Measurements from ENCODE around the gene HOXC11.

The HOXC11 gene

DNA sequence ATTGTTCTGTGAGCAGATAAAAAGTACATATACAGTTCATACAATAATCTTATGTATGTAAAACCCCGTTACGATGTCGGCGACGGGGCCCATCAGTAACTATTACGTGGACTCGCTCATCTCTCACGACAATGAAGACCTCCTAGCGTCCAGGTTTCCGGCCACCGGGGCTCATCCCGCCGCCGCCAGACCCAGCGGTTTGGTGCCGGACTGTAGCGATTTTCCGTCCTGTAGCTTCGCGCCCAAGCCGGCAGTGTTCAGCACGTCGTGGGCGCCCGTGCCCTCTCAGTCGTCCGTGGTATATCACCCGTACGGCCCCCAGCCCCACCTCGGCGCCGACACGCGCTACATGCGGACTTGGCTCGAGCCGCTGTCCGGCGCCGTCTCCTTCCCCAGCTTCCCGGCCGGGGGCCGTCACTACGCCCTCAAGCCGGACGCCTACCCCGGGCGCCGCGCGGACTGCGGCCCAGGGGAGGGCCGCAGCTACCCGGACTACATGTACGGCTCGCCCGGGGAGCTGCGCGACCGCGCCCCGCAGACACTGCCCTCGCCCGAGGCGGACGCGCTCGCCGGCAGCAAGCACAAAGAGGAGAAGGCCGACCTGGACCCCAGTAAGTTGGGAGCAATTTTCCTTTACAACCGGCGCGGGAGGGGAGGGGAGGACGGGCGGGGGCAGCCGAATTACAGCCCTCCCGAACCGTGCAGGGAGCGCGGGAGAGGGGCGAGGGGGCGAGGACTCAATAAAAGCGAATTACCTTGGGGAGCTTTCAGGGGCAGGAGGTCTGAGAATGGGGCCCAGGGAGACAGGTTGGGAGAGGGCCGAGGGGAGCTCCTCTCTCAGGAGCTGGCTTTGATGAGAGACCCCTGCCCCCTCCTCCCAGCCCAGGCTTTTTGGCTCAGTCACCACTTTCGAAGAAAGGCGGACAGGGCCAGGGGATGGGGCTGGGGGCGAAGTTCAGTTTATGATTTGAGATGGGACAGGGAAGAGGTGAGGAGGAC lies 27.5 kb downstream of the HOXC11 start, which contains the start of gene HOXC9:
Gene HOXC9, plus strand, starts transcription at position 46 of the 999 bp plus-strand sequence. Its CDS starts 28 bp downstream, at position 74.
- DNase-seq, result no peak

DNA sequence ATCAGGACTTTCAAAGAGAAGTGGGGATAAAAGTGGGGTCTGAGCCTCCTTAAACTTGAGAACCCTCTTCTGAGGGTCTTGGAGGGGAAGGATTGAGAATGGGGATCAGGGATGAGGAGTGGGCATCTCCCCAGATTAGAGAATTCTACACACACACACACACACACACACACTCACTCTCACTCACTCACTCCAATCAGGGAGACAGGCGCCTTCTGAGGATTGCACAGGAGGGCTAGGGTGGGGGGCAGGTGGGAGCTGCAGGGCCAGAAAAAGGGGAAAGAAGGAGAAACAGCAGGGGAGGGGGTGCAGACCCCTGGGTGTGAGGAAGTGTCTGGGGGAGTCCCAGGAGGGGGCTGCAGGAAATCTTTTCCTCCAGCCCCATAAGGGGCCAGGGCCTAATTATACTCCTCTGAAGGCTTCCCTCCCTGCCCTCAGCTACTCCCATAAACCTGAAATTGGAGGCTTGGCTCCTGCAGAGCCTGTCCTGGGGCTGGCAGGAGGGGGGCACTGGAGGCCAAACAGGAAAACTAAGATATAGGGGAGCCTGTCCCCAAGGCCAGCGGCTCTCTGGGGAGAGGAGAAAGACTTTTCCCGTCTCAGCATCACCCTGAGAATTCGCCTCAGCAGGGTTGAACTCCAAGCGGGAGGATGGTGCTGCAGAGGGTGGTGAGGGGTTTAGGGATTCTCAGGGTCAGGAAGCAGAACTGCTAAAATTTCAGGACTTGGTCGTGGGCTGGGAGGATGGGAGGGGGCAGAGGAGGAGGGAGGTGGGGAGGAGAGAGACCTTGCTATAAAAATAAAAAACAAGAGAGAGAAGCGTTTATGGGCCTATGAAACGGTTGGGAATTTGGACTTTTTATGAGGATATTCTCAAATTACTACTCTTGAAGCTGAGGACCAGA lies 28.6 kb downstream of the HOXC11 start:
- no peak for DNase-seq

DNA sequence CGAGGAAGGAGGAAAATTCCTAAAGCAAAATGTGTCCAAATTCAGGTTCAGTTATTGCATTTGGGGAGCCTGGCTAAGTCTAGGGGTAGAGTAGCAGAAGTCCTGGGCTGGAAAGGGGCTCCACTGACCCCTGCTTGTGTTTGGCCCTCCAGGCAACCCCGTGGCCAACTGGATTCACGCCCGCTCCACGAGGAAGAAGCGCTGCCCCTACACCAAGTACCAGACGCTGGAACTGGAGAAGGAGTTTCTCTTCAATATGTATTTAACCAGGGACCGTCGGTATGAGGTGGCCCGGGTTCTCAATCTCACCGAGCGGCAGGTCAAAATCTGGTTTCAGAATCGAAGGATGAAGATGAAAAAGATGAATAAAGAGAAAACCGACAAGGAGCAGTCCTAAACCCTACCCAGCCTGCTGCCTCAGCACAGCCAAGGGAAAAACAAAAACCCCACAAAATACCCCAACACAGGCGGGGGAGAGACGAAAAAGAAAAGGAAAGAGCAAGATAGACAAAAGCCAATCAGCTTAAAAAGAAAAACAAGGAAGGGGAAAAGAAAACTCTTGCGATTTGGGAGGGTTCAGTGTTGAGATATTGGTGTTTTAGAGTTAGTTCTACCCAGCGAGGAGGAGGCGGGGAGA lies 29.5 kb downstream of the HOXC11 start:
- no peak for DNase-seq

DNA sequence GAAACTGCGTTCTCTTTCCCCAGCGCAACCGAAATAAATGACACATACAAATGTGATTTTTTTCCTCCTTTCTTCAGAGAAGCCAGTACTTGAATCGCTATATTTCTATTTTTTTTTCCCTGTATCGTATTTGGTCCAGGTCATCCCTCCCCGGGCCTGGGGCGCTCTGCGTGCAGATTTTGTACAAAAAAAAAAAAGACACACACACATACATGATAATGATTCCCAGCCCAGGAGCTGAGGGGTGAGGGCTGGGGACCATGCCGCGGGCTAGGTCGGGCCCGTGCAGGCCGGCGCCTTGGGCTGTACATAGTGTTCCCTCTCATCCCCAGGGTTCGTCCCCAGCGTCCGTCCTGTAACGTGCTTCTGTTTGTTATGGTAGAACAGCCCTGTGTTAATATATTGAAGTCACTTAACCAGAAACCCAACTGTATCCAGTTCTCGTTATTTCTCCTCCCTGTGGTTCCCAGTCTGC lies 30.0 kb downstream of the HOXC11 start:
- DNase-seq, result no peak

DNA sequence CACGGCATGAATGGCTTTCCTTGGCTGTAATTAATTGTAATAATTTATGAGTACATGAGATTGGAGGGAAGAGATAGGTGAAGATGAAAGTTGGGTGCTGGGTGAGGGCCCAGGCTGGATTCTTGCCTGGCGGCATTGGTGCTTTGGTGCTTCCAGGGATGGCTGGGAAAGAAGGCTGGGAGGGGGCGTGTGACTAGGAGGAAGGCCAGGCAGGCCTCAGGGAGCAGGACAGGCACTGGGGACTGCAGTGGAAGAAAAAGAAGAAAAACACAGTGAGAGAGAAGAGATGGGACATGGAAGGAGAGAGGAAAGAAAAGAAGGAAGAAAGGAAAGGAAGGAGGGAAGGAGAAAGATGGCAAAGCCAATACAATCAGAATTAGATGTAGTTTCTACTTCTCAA lies 30.7 kb downstream of the HOXC11 start:
- DNase-seq, result no peak

DNA sequence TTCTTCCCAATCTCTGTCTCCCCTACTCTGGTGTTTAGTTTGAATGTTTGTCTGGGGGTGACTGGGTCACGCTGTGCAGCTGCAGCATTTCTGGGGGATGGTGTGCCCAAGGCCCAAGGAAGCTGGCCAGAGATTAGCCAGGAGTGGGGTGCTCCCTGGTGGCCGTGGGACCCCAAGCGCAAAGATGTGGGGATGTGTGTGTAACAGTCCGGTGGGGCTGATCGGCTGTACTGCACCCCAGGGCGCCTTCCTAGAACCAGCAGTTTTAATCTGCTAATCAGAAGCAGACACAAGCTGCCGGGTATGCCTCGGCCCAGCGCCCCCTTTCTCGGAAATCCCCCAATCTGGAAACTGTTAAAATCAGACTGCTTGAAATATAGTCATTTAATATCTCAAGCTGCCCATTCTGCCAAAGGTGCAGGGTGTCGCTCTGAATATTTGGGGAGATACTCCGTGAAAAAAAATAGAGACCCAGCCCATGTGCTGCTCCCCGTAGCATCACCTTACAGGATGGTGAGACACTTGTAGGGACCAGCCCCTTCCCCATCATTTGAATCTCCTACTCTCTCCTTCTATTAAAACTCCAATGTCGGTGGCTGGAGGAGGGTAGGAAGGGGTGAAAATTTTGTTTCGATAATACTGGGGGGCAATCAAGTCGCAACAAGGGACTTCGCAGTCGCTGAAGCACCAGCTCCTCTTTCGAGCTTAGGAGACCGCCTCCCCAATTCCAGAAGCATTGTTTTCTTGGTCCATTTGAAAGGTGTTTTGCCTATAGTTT lies 31.3 kb downstream of the HOXC11 start:
- DNase-seq, result no peak

DNA sequence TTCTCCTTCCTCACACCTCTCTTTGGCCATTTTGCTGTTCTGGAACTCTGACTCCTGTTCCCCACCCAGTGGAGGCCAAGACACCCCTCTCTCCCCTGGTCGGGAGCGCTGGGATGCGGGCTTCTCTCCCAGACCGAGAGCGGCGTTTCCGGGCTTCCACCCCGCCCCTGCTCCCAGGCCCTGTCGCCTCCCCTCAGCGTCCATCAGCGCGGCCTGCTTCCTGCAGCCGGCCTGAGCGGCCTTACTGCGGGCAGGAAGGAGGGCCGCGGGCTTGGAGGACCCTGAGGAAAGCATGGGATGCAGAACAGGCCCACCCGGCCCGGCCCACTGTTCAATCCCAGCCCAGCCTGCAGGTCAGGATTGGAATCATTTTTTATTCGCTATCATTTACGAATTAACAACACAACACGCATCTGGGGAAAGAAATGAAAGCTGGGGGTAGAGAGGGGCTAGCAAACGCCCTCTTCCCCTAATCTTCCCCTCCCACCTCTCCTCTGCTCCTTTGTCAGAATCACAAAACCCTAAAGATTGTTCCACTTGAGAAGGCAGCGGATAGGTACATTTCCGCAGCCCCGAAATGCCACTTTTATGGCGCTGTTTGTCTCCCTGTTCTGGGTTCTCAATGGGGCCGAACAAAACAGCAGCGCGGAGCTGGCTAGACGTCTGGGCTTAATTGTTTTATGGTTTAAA lies 32.1 kb downstream of the HOXC11 start:
- no peak for DNase-seq

DNA sequence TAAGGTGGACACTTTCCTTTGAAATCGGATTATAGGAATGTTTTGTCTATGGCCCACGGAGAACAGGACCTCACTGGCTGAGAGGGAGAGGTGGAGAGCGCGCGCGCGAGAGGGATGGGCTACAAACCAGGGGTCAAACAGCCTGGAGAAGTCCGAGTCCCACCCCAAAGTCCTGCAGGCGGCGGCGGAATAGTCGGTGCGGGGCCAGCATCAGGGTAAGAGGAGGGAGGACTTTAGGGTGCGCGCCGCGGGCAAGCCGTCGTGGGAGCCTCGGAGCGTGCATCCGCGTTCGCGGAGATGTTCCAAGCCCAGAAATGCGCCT lies 32.6 kb downstream of the HOXC11 start:
- DNase-seq, result no peak

DNA sequence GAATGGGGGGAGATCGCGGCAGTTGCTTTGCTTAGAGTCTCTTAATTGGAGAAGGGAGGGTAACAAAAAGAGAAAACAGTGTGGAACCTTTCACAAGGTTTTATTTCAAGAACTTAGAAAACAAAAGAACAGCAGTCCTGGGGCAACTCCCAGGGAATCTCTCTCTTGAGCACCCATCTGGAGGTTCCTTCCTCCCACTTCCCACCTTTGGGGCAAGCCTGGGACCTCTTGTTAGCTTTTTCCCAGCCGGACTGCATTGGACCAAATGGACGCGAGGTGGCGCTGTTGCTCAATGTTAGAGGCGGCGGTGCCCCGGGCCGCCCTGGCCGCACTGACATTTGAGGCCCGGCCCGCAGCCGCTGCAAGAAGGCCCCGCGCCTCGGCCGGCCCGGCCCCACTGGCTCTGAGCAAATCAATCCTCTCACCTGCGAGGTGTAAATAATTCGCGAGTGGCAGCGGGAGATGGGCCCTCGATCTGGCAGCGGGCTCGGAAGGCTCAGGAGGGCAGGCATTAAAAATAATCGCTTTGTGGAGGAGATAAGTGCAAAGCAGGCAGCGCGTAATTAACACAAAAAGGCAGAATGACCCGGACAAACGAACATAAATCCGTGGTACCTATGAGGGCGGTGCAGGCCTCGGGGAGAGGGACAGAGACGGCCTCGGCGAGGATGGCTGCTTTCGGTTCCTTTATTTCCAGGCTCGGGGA lies 33.1 kb downstream of the HOXC11 start:
- peak; percentile 87 for DNase-seq

DNA sequence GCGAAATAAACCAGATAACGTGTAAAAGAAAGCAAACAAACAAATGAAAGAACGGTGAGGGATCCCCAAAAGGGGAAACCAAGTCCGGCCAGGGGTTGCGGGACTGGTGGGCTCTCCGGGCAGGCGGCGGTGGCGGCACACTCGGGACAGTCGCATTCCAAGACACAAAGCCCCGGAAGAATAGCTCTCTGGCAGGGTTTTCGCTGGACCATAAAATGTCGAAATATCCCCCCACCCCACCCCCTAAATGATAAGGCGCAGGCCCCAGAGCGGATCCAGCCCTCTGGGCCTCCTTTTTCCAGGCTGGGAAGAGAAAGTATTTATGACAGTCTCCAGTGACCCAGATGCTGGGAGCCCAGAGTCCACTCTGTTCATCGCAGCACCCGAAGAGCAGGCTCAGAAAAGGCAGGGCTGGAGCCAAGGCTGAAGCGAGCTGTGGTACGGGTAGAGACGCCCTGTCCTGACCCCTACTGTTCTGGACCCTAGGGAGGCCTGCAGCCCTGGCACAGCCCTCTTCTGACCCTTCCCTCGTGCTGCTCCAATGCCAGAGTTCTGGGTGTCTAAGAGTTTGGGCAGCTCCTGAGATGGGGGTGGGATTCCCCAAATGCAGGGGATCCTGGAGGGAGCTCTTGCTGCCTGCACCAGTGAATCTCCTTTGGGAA lies 33.8 kb downstream of the HOXC11 start:
- DNase-seq, result no peak

DNA sequence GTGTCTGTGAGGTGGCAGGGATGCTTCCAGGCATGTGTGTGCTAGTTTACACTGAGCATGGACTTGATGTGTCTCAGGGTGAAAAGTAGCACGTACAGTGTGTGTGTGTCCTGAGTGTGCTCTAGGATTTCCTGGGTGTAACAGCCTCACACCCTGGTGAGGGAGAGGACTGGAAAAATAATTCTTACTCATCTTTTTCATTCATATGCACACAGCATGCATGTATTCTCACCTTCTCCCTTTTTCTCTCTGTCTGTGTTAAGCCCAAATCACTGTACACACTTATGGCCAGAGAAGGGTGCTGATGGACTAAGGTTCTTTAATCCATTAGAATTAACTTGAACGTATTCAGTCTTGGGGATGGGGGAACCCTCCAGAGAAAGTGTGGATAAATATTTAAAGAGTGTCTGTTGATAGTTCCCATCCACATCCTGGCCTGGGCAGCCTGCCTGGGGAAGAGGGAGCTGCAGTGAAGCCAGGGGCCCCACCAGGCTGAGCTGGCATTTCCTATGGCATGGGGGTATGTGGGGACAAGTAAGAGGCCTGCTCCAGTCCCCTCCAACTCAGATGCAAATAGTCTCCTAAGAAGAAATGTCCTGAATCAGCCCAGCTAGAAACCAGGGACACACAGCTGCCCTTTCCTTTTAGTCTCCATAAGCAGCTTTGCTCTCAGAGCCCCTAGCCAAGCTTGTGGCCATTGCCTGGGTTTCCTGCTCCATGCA lies 34.8 kb downstream of the HOXC11 start:
- DNase-seq, result no peak

DNA sequence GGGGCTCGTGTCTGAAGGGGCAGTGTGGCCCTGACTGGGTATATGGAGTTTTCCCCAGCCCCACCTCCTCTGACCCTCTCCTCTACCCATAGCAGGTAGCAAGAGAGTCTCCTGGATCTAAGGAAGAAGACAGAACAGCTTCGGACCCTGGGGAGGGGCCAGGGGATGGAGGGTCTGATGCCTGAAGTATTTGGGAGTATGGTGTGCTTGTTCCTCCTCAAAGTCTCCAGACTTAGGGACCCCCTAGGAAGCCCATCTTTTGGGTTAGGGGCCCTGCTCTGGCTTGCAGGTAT lies 35.3 kb downstream of the HOXC11 start:
- DNase-seq, result no peak

DNA sequence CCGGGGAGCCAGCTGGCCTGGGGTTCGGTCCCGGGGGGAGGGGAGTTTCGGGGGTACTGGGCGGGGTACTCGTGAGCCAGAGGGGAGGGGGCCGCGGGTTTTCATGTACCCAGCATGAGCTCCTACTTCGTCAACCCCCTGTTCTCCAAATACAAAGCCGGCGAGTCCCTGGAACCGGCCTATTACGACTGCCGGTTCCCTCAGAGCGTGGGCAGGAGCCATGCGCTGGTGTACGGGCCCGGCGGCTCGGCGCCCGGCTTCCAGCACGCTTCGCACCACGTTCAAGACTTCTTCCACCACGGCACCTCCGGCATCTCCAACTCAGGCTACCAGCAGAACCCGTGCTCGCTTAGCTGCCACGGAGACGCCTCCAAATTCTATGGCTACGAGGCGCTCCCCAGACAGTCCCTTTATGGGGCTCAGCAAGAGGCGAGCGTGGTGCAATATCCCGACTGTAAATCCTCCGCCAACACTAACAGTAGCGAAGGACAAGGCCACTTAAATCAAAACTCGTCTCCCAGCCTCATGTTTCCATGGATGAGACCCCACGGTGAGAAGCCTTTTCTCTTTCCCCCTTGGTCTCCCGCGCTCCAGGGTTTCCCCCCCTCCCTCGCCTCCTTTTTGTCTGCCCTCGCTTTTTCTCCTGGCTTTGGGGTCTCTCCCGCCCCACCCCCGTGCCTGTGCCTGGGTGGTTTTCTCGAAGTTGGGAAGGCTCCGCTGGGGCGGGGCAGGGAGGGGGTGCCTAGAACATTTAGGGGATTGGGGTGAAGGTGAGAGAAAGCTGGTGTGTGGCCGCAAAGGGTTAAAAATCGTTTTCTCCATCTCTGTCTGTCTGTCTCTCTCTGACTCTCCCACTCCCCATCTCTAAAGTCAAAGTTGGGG lies 36.5 kb downstream of the HOXC11 start:
- DNase-seq, result peak; percentile 41

DNA sequence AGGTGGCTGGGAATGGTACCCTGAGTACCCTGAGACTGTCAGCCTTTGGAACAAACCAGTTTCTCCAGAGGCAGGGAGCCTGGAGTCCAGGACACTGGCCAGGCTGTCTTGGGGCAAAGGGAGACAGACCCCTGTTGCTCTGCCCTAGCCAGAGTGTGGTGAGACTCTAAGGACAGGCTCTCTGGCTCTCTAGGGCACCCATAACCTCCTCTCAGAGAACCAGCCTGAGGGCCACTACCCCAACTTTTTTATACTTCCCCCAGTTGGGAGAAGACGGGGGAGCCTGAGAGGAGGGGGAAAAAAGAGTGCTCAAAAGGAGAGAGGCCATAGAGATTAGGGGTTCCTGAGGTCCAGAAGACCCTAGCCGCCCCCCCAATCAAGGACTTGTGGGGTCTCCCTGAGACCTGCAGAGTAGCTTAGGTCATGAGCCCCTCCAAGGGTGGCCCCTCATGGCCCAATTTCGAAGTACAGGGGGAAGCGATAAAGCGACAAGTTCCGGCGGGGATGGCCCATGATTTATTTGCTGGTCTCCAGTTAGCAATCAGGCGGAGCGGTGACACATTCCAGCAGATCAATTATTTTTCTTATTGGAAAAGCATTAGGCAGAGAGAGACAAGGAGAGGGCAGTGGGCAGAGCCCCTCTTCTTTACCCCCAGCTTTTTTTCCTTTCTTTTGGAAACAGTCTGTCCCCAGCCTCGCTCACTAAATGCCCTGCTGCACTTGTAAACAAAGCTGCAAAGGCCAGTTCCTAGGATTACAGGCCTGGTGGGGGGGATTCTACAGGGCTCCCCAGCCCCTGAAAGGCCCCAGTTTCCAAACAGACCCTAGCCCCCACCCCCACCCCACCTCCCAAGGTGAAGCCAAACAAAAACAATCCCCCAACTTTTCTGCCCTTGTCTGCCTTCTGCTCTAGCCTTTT lies 37.4 kb downstream of the HOXC11 start:
- DNase-seq, result no peak

DNA sequence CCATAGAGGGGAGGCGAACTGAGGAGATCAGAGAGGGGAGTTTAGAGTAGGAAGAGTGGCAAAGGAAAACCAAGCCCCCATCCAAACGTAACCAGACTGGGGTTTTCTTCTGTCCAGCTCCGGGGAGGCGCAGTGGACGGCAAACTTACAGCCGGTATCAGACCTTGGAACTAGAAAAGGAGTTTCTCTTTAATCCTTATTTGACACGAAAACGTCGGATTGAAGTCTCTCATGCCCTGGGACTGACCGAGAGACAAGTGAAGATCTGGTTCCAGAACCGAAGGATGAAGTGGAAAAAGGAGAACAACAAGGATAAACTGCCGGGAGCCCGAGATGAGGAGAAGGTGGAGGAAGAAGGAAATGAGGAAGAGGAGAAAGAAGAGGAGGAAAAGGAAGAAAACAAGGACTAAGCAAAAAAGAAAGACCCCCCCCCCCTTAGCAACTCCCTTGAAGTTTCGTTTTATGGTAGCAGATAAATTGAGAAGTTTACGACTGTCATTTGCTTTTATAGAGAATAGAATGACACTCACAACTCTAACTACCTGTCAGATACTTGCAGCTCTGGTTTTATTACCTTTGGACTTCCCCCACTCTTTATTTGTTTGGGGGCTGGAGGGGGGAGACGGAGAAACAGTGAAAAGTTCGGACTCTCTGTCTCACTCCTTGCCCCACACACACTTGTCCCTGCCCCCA lies 38.2 kb downstream of the HOXC11 start:
- DNase-seq, result no peak

DNA sequence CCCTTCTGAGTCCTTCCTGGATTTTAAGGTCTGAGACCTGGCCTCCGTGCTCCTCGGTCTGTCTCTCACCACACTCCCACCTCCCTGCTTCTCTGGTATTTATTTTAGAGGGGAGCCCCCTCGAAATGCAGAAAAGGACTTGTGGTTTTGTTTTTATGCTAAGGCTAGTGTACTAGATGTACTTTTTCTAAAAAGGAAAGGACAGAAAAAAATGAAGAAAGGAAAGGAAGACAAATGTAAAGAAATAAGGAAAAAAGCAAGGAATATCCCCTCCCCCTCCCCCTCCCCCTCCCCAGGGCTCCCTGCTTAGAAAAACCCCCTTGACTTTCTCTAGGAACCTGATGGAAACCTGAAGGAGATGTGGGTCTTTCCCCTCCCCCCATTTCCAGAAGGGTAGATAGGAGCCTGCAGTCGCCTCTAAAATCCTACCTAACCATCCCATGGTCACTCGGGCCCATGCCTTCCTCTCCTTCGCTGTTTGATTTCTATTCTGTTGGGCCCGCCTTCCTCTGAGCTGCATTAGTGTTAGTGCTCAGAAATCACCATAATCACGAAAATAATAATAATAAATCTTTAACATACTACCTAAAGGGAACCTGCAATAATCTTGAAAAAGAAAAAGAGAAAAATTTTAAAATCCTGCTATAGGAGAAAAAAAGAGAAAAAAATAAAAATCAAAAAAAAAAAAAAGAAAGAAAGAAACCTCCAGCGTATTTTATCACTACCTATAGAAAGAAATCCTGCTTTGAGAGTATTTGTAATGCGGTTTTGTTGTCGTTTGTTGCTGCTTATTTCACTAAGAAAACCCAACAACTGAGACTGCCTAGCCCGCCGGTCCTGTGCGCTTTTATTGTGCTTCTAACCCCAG lies 39.0 kb downstream of the HOXC11 start:
- DNase-seq, result no peak

All from hematopoietic multipotent progenitor cell treated with erythropoietin and hydrocortisone succinate and interleukin-3 and kit ligand, for 4 days (in vitro differentiated cells).